ENCODE data around the gene REC114. TPM values are rescaled to one million over a fixed set of nuclear protein-coding genes. Genes with fewer than 3 reads are reported as not detected.

Gene REC114
- total and polyA plus RNA-seq, 9 of the 15 experiments (the other 6 are each of a cell fraction or from before 2014, with no cell fraction given): 0.07 to 0.24 TPM; not detected in 7

GRCh38 chr15:73460662-73461061, 17.7 kb downstream of the REC114 start:
- no peak for FAIRE-seq
- Histone ChIP-seq H3K79me2 (ENCODE audit: control insufficient read depth, insufficient read depth, low read length) (no peaks in the 10 kb centered on the region), H3K9me3 (replicated peaks; ENCODE audit: control insufficient read depth, insufficient read depth, low read depth, low read length) (no peaks in the 10 kb centered on the region), H3K4me3 (no peak overlapping the region), H3K4me2 (ENCODE audit: insufficient read depth, low read length) (no peak overlapping the region), H2AFZ (ENCODE audit: low read depth, low read length) (no peak overlapping the region), H3K4me1 (replicated peaks in 1 of 2; ENCODE audit: control insufficient read depth in 2 of 2, insufficient read depth in 2 of 2, low read length in 2 of 2) (no peaks in the 10 kb centered on the region), H3K9ac (ENCODE audit: insufficient read depth in 1 of 2, low read depth in 2 of 2, low read length in 2 of 2) (no peak overlapping the region), H4K20me1 (replicated peaks; ENCODE audit: control insufficient read depth, insufficient read depth, low read length) (no peaks in the 10 kb centered on the region; the same call in 1 of the 2 replicates), H3K27ac (ENCODE audit: extremely low read depth, low read depth, low read length) (no peak overlapping the region), H3K36me3 (ENCODE audit: control insufficient read depth, insufficient read depth, low read length) (no peaks in the 10 kb centered on the region), H3K27me3 (ENCODE audit: control insufficient read depth in 2 of 2, insufficient read depth in 2 of 2, low read length in 2 of 2) (peaks cover 4 to 6% of the 10 kb centered on the region in 2 experiments; a peak in 3 of 5 replicates), H3K9me1 (ENCODE audit: control insufficient read depth, insufficient read depth, low read length) (no peaks in the 10 kb centered on the region)
- in situ Hi-C loops (cut with MboI): no loop called here
- ChIA-PET CTCF (ENCODE audit: low intra/inter-chr PET ratio) (interaction anchor here (0.7 kb wide), 1 partner anchor 774 kb away, joined by 3 read pairs; no protein-coding TSS in a partner anchor), POLR2A (no interaction called here)
- TF ChIP-seq KDM1A (IDR thresholded peaks at IDR 0.05) (no peak), MLLT1 (IDR thresholded peaks at IDR 0.05) (no peak), ZNF224 (CRISPR knock-in tag; IDR thresholded peaks at IDR 0.05) (no peak), ZNF77 (CRISPR knock-in tag; IDR thresholded peaks at IDR 0.05) (no peak), E2F4 (CRISPR knock-in tag; IDR thresholded peaks at IDR 0.05; ENCODE audit: low read depth) (no peak), MAFK (IDR thresholded peaks at IDR 0.05; ENCODE audit: low read length) (no peak)
- no peak for DNase-seq (ENCODE audit: extremely low read depth in 1 of 4, low spot score in 3 of 4)
- BruUV-seq (replicated peaks): no TSS peak
- no peak for ATAC-seq
- intact Hi-C loops (cut with micrococcal nuclease): no loop called here

Data from K562 (cell line).